Right atrium auricular region (tissue), 2 donors: ENCODE results near the gene TNFAIP6. TPM values are rescaled to one million over a fixed set of nuclear protein-coding genes. Genes with fewer than 3 reads are reported as not detected.

Experiments used
- DNase-seq: peaks from one replicate; pipeline ENCODE4 v3.0.0-alpha.2; 2019; ENCODE audit warnings: low spot score
- H3K27ac ChIP-seq, 2 donors: fragments of 200-600 bp; sonication (generic); 1 replicate in 1 of 2; 2 replicates in 1 of 2; pipeline ENCODE4 v1.5.1; 2016 to 2019
- H3K27me3 ChIP-seq, 2 donors: fragments of 200-600 bp; sonication (generic); one replicate each; pipeline versions ENCODE4 v1.5.1 to v1.6.0; 2017 to 2019
- H3K36me3 ChIP-seq: fragments of 200-600 bp; sonication (generic); one replicate; pipeline ENCODE4 v1.5.1; 2016
- H3K4me1 ChIP-seq, 2 donors: fragments of 200-600 bp; sonication (generic); one replicate each; pipeline versions ENCODE4 v1.5.1 to v1.6.0; 2017 to 2019
- H3K4me3 ChIP-seq, 2 donors: fragments of 200-600 bp; sonication (generic); 1 replicate in 1 of 2; 2 replicates in 1 of 2; pipeline ENCODE4 v1.5.1; 2017 to 2019; ENCODE audit warnings: mild to moderate bottlenecking in 1 of 2, moderate library complexity in 1 of 2
- H3K9me3 ChIP-seq, 2 donors: fragments of 200-600 bp; sonication (generic); one replicate each; pipeline ENCODE4 v1.5.1; 2019
- total RNA-seq, 2 donors: library from RNA; depleted of rRNA; stranded (reverse); fragments of >200 nt; gene quantifications; one replicate each; pipeline ENCODE4 v1.1.0, GENCODE V29; 2016
- TF ChIP-seq, protein P1 (sequence below), 2 donors: fragments of 200-600 bp; sonication (generic); IDR thresholded peaks; one replicate each; pipeline ENCODE4 v1.5.1; 2019; ENCODE audit warnings: antibody characterized with exemption in 2 of 2

Gene TNFAIP6
- total RNA-seq, 2 donors from 2014 or later: 2.8 to 5.2 TPM

DNA sequence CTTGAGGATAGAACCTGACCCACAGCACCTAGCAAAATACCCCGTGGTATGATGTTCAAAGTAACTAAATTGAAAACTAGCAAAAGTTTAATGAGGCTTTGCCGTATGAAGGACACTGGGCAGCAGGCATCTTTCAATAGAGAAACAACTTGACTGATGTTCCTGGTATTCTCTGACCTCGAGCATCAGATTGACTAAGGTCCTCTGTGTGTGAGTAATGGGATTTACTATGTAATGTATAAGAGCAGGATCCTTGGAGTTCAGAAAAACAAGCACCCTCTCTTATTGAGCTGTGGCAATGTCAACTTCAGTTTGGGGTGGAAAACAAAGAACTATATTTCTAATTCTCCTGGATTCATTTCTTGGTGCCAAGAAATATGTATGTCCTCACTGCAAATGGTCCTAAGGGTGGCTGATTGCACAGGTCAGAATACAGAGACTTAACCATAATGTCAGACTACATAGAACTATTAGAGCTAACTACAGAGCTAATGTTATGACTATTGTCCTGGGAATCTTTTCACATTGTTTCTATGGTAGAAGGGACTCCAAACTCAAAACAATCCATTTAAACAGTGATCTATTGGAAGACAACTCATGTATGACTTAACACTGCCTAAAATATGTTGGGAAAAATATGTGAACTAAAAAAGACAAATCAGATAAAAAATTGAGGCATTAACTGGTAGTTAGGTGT lies 4.4 kb downstream of the TNFAIP6 start:
- no peak overlapping the region for H3K4me3 ChIP-seq
- H3K36me3 ChIP-seq: no peaks in the 10 kb centered on the region
- H3K27ac ChIP-seq: peak overlapping the region in 1 of 2 donors; percentile 33
- DNase-seq: no peak
- TF ChIP-seq, protein P1, sequence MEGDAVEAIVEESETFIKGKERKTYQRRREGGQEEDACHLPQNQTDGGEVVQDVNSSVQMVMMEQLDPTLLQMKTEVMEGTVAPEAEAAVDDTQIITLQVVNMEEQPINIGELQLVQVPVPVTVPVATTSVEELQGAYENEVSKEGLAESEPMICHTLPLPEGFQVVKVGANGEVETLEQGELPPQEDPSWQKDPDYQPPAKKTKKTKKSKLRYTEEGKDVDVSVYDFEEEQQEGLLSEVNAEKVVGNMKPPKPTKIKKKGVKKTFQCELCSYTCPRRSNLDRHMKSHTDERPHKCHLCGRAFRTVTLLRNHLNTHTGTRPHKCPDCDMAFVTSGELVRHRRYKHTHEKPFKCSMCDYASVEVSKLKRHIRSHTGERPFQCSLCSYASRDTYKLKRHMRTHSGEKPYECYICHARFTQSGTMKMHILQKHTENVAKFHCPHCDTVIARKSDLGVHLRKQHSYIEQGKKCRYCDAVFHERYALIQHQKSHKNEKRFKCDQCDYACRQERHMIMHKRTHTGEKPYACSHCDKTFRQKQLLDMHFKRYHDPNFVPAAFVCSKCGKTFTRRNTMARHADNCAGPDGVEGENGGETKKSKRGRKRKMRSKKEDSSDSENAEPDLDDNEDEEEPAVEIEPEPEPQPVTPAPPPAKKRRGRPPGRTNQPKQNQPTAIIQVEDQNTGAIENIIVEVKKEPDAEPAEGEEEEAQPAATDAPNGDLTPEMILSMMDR (IDR thresholded peaks at IDR 0.05): no peak
- H3K9me3 ChIP-seq: no peaks in the 10 kb centered on the region
- H3K4me1 ChIP-seq: no peaks in the 10 kb centered on the region
- no peaks in the 10 kb centered on the region for H3K27me3 ChIP-seq

DNA sequence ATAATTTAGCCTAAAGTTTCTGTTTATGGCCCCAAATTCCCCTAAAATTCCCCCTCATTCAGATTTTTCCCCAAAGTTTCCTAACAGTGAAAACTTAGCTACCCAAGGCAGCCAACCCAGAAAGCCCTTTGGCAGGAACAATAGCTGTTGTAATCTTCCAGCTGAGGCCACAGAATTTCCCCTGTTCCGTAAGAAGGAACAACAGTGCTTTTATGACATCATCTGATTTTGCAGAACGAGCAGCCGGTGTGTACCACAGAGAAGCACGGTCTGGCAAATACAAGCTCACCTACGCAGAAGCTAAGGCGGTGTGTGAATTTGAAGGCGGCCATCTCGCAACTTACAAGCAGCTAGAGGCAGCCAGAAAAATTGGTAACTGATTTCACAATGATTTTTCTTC lies 6.3 kb downstream of the TNFAIP6 start:
- TF ChIP-seq, protein P1 (IDR thresholded peaks at IDR 0.05): no peak
- Histone ChIP-seq H3K36me3 (no peaks in the 10 kb centered on the region), H3K4me3 (no peak overlapping the region), H3K27me3 (no peaks in the 10 kb centered on the region), H3K27ac (peak overlapping the region in 1 of 2 donors; percentile 33), H3K9me3 (peaks cover 0 to 3% of the 10 kb centered on the region in 2 donors), H3K4me1 (no peaks in the 10 kb centered on the region)
- DNase-seq: peak; percentile 68

DNA sequence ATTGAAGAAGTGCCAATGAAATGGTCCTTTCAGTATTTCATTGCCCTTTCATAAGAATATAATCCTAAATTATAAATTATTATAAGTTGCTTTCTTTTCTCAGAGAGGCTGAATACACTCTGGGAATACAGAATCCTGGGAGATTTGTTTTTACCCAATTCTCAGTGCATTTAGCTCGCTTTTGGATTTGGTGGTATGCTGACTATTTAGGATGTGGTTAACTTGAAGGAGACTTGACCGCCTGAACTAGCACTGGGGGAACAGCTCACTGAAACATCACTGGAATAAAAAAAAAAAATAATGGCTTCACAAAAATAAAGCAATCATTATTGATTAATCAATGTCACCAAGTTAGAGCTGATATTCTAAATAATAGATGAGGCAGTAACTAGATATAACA lies 10.2 kb downstream of the TNFAIP6 start:
- Histone ChIP-seq H3K27ac (no peak overlapping the region), H3K4me3 (no peak overlapping the region), H3K4me1 (no peaks in the 10 kb centered on the region), H3K27me3 (no peaks in the 10 kb centered on the region), H3K36me3 (no peaks in the 10 kb centered on the region), H3K9me3 (peaks cover 0 to 5% of the 10 kb centered on the region in 2 donors)
- DNase-seq: no peak
- TF ChIP-seq, protein P1 (IDR thresholded peaks at IDR 0.05): no peak

DNA sequence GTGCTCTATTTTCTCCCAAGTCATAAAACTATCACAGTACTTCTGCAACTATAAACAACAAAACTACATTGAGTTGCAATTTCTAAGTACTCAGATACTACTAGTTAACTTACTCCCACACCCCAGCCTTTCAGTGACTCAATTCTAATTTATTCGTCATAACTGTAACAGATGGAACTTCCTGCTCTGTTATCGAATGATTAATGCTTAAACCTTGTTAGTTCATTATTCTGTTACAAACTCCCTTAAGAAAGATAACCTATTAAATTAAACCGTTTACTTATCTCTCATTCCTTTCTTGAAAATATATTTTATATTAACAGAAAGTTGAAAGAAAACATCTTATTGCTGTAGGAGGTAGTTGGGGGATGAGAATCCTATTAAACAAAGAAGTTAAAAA lies 17.0 kb downstream of the TNFAIP6 start:
- Histone ChIP-seq H3K4me1 (no peaks in the 10 kb centered on the region), H3K27ac (no peak overlapping the region), H3K36me3 (no peaks in the 10 kb centered on the region), H3K9me3 (no peaks in the 10 kb centered on the region), H3K4me3 (no peak overlapping the region), H3K27me3 (no peaks in the 10 kb centered on the region)
- TF ChIP-seq, protein P1 (IDR thresholded peaks at IDR 0.05): no peak
- DNase-seq: no peak

DNA sequence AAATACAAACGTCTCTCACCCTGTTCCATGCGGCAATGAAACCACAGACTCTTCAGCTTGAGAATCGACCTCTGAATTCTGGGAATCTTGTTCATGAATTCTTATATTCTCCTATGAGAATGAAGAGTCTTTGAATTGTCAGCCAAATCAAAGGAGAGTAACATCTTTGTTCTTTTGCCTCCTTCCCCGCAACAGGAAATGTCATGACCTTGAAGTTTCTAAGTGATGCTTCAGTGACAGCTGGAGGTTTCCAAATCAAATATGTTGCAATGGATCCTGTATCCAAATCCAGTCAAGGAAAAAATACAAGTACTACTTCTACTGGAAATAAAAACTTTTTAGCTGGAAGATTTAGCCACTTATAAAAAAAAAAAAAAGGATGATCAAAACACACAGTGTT lies 21.8 kb downstream of the TNFAIP6 start:
- Histone ChIP-seq H3K4me1 (no peaks in the 10 kb centered on the region), H3K36me3 (no peaks in the 10 kb centered on the region), H3K27me3 (no peaks in the 10 kb centered on the region), H3K9me3 (no peaks in the 10 kb centered on the region), H3K4me3 (no peak overlapping the region), H3K27ac (no peak overlapping the region)
- DNase-seq: no peak
- TF ChIP-seq, protein P1 (IDR thresholded peaks at IDR 0.05): no peak
